Calu3 (cell line): ENCODE results near the gene KLHDC4. TPM values are rescaled to one million over a fixed set of nuclear protein-coding genes. Genes with fewer than 3 reads are reported as not detected.

Source experiments
- BruUV-seq: library from RNA; stranded (reverse); fragments of 400-500 nt; replicated peaks from 2 replicates; lab custom pipeline; 2021; lab: Mats Ljungman, UMichigan
- CTCF ChIA-PET: fragments of 300-600 bp; sonication (Branson Sonifier 250); formaldehyde crosslinking; loops from one replicate; lab custom pipeline; 2022; ENCODE audit warnings: antibody characterized with exemption; lab: Charles Lee
- DNase-seq: peaks from one replicate; pipeline ENCODE4 v3.0.0; 2022
- H3K27ac Mint-ChIP-seq: one replicate; pipeline ENCODE4 v1.8.0; 2022; ENCODE audit warnings: mixed read lengths; ENCODE audit not compliant: unreplicated experiment
- H3K27me3 Mint-ChIP-seq: one replicate; pipeline ENCODE4 v1.8.0; 2022; ENCODE audit warnings: mixed read lengths; ENCODE audit not compliant: unreplicated experiment
- H3K36me3 Mint-ChIP-seq: one replicate; pipeline ENCODE4 v1.8.0; 2022; ENCODE audit warnings: mild to moderate bottlenecking, moderate library complexity, mixed read lengths; ENCODE audit not compliant: insufficient read depth, unreplicated experiment
- H3K4me1 Mint-ChIP-seq: one replicate; pipeline ENCODE4 v1.8.0; 2022; ENCODE audit warnings: mild to moderate bottlenecking, low read depth, mixed read lengths; ENCODE audit not compliant: unreplicated experiment
- H3K4me3 Mint-ChIP-seq: one replicate; pipeline ENCODE4 v1.8.0; 2022; ENCODE audit warnings: mild to moderate bottlenecking, low read depth, moderate library complexity, mixed read lengths; ENCODE audit not compliant: unreplicated experiment
- H3K9me3 Mint-ChIP-seq: one replicate; pipeline ENCODE4 v1.8.0; 2022; ENCODE audit warnings: low read depth, mixed read lengths; ENCODE audit not compliant: unreplicated experiment
- intact Hi-C: fragments of 100-400 bp; cut with micrococcal nuclease; formaldehyde crosslinking; loops from one replicate; pipeline ENCODE4 v1.10.0; 2022; ENCODE audit not compliant: unreplicated experiment
- total RNA-seq: library from RNA; stranded (reverse); gene quantifications from 2 replicates; pipeline ENCODE4 v1.2.3, GENCODE V29; 2022
- TF ChIP-seq, protein P1 (sequence below): fragments of 200-600 bp; IDR thresholded peaks from one replicate; pipeline ENCODE4 v1.8.0; 2022; ENCODE audit warnings: antibody characterized with exemption; ENCODE audit not compliant: unreplicated experiment

KLHDC4 gene
- total RNA-seq, 1 experiment from 2014 or later, result 106 TPM

- CTCF ChIA-PET, result no interaction called here
- intact Hi-C loops, result no loop called here
- TF ChIP-seq, protein P1, sequence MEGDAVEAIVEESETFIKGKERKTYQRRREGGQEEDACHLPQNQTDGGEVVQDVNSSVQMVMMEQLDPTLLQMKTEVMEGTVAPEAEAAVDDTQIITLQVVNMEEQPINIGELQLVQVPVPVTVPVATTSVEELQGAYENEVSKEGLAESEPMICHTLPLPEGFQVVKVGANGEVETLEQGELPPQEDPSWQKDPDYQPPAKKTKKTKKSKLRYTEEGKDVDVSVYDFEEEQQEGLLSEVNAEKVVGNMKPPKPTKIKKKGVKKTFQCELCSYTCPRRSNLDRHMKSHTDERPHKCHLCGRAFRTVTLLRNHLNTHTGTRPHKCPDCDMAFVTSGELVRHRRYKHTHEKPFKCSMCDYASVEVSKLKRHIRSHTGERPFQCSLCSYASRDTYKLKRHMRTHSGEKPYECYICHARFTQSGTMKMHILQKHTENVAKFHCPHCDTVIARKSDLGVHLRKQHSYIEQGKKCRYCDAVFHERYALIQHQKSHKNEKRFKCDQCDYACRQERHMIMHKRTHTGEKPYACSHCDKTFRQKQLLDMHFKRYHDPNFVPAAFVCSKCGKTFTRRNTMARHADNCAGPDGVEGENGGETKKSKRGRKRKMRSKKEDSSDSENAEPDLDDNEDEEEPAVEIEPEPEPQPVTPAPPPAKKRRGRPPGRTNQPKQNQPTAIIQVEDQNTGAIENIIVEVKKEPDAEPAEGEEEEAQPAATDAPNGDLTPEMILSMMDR, result no peak
- Mint-ChIP-seq H3K27me3 (peaks cover 75% of the 10 kb centered on the region), H3K4me3 (no peak overlapping the region), H3K9me3 (no peaks in the 10 kb centered on the region), H3K36me3 (peaks cover 4% of the 10 kb centered on the region), H3K27ac (no peak overlapping the region), H3K4me1 (no peaks in the 10 kb centered on the region)
- DNase-seq, result no peak
- no TSS peak for BruUV-seq
These were observed 87.2 kb downstream of the KLHDC4 start for GRCh38 chr16:87678618-87679017.

DNA sequence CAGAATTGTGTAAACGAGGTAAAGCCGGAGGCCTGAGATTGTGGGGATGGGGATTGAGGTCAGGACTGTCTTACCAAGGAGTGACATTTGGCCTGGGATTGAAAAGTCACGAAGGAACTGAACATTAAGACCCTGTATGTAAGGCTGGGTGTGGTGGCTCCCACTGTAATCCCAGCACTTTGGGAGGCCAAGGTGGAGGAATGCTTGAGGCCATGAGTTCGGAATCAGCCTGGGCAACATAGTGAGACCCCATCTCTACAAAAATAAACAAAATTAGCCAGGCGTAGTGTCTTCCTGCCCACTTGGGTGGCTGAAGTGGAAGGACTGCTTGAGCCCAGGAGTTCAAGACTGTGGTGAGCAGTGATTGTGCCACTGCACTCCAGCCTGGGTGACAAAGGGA lies 88.0 kb downstream of the KLHDC4 start:
- TF ChIP-seq, protein P1, result no peak
- no peaks in the 10 kb centered on the region for H3K9me3 Mint-ChIP-seq
- intact Hi-C loops, result no loop called here
- H3K4me1 Mint-ChIP-seq, result no peaks in the 10 kb centered on the region
- CTCF ChIA-PET, result no interaction called here
- BruUV-seq, result no TSS peak
- no peak overlapping the region for H3K27ac Mint-ChIP-seq
- DNase-seq, result no peak
- H3K4me3 Mint-ChIP-seq, result no peak overlapping the region
- peaks cover 4% of the 10 kb centered on the region for H3K36me3 Mint-ChIP-seq
- H3K27me3 Mint-ChIP-seq, result peaks cover 75% of the 10 kb centered on the region

DNA sequence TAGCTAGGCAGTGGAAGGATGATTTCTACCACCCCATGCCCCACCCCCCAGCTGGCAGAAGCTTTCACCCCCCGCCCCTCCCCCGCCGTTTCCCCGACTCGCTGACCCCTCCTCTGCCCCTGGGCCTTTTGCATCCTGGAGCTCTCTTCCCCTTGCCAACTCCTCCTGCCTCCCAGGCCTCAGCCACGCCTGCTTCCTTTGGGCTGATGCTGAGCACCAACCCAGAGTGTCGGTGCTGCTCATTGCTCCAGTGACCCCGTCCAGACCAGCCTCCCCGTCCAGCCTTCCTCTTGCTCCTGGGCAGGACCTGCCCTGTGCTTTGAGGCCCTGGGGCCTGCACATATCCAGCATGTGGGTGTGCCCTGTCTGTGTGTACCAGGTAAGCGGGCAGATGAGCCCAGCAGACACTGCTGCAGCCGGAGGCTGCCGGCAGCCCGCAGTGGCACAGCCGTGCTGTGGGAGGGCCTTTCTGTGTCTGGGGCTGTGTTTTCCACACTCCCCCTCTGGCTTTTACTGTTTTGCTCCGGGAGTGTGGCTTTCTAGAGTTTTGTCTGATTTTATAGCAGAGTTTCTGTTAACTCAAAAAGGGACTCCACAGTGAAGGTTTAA lies 90.6 kb downstream of the KLHDC4 start:
- TF ChIP-seq, protein P1, result no peak
- no peaks in the 10 kb centered on the region for H3K9me3 Mint-ChIP-seq
- CTCF ChIA-PET, result interaction anchor here (1.0 kb wide), 1 partner anchor 49 kb away, joined by 7 read pairs; no protein-coding TSS in a partner anchor
- H3K4me1 Mint-ChIP-seq, result no peaks in the 10 kb centered on the region
- DNase-seq, result no peak
- H3K27ac Mint-ChIP-seq, result no peak overlapping the region
- intact Hi-C loops, result no loop called here
- peaks cover 72% of the 10 kb centered on the region for H3K27me3 Mint-ChIP-seq
- BruUV-seq, result no TSS peak
- H3K4me3 Mint-ChIP-seq, result no peak overlapping the region
- no peaks in the 10 kb centered on the region for H3K36me3 Mint-ChIP-seq

DNA sequence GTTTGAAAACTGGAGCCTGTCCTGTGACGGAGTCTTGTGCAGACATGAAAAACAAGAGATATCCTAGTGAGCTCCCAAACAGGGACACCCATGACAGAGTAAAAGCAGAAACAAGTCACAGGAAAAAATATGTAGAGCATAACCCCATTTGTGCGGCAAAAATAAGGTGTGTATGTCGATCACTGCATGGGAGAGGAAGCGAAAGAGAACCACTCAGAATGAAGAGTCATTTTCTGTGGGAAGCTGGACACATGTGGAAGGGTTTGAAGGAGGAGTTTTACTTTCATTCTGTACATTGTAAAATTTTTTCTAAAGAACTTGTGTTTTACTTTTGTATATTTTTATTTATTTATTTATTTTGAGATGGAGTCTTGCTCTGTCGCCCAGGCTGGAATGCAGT lies 91.4 kb downstream of the KLHDC4 start:
- BruUV-seq, result no TSS peak

More for the DNA sequence above, 91.4 kb downstream of the KLHDC4 start:
- no peaks in the 10 kb centered on the region for H3K4me1 Mint-ChIP-seq
- H3K4me3 Mint-ChIP-seq, result no peak overlapping the region
- H3K9me3 Mint-ChIP-seq, result no peaks in the 10 kb centered on the region
- no peaks in the 10 kb centered on the region for H3K36me3 Mint-ChIP-seq
- intact Hi-C loops, result no loop called here
- DNase-seq, result no peak
- CTCF ChIA-PET, result interaction anchor here (1.0 kb wide), 1 partner anchor 48 kb away, joined by 7 read pairs; no protein-coding TSS in a partner anchor
- peaks cover 72% of the 10 kb centered on the region for H3K27me3 Mint-ChIP-seq
- no peak overlapping the region for H3K27ac Mint-ChIP-seq
- TF ChIP-seq, protein P1, result no peak
